GM18909 (cell line): ENCODE results near the gene GNL1.
A peak's percentile ranks its signal among the peaks of the same experiment; 100 is the strongest.

Experiments used
- ATAC-seq: cut with Tn5 transposase; IDR thresholded peaks from one replicate; pipeline ENCODE4 v1.9.1; 2021; ENCODE audit warnings: mild to moderate bottlenecking; ENCODE audit not compliant: unreplicated experiment, poor library complexity

Gene GNL1

GRCh38 chr6:30570740-30571074, 14.4 kb upstream of the GNL1 start:
- ATAC-seq = peak; percentile 22

- ATAC-seq = no peak
Measured at GRCh38 chr6:30570263-30570662, 14.0 kb upstream of the GNL1 start.

GRCh38 chr6:30568245-30568644, 12.0 kb upstream of the GNL1 start:
- ATAC-seq = no peak

- ATAC-seq = no peak
Measured at GRCh38 chr6:30565772-30566171, 9.5 kb upstream of the GNL1 start.

GRCh38 chr6:30564114-30564513, 7.8 kb upstream of the GNL1 start:
- ATAC-seq = no peak

- ATAC-seq = no peak
Measured at GRCh38 chr6:30562470-30563425, 6.5 kb upstream of the GNL1 start.

GRCh38 chr6:30560930-30561329, 4.6 kb upstream of the GNL1 start:
- ATAC-seq = no peak

- no peak for ATAC-seq
Measured at GRCh38 chr6:30557683-30557981, 1.3 kb upstream of the GNL1 start.

GRCh38 chr6:30556906-30557682, 805 bp upstream of the GNL1 start, which contains the start of gene PRR3:
TSS of gene PRR3 (plus strand) at chr6:30557295. CDS start at chr6:30557345, 50 bp downstream.
- ATAC-seq = peak; percentile 53

- ATAC-seq = no peak
Measured at GRCh38 chr6:30555816-30556065, 548 bp downstream of the GNL1 start.

GRCh38 chr6:30554962-30555815, 1.1 kb downstream of the GNL1 start:
- no peak for ATAC-seq

- no peak for ATAC-seq
Measured at GRCh38 chr6:30554404-30554803, 1.9 kb downstream of the GNL1 start.

GRCh38 chr6:30548375-30548774, 7.9 kb downstream of the GNL1 start:
- ATAC-seq = no peak

GRCh38 chr6:30547454-30547853, 8.8 kb downstream of the GNL1 start:
- ATAC-seq = no peak

GRCh38 chr6:30544666-30545272, 11.5 kb downstream of the GNL1 start:
- no peak for ATAC-seq

GRCh38 chr6:30543821-30544220, 12.5 kb downstream of the GNL1 start:
- no peak for ATAC-seq

GRCh38 chr6:30542915-30543314, 13.4 kb downstream of the GNL1 start:
- no peak for ATAC-seq

GRCh38 chr6:30542404-30542725, 13.9 kb downstream of the GNL1 start:
- ATAC-seq = no peak

GRCh38 chr6:30541515-30542403, 14.5 kb downstream of the GNL1 start:
- no peak for ATAC-seq

- ATAC-seq = no peak
Measured at GRCh38 chr6:30537931-30538330, 18.4 kb downstream of the GNL1 start.
